RWPE1 (cell line): ENCODE results near the gene RAB3C.
"Not testable (repeated sequence)": the region's sequence is repeated elsewhere in the genome, so short reads cannot be mapped to it uniquely, and the experiment has no call there.

ENCODE experiments used
- CTCF ChIA-PET: fragments of 350-600 bp; sonication (Branson Sonifier 250); formaldehyde crosslinking; extraction: SDS; loops from one replicate; lab custom pipeline; 2021; lab: Yijun Ruan, JAX
- POLR2A ChIA-PET: fragments of 400-600 bp; formaldehyde crosslinking; extraction: SDS; loops from one replicate; lab custom pipeline; 2020; ENCODE audit warnings: antibody characterized with exemption; ENCODE audit not compliant: low non-redundant PET; lab: Yijun Ruan, JAX
- DNase-seq: peaks from one replicate; pipeline ENCODE4 v3.0.0; 2012; ENCODE audit warnings: low spot score
- H3K27ac ChIP-seq: fragments of 450-650 bp; 2 replicates; pipeline ENCODE4 v1.5.1; 2017
- TF ChIP-seq, protein P1 (sequence below): fragments of 450-650 bp; conservative IDR thresholded peaks from 2 replicates; pipeline ENCODE4 v1.5.1; 2017; ENCODE audit warnings: low read depth, mild to moderate bottlenecking

The RAB3C gene

DNA sequence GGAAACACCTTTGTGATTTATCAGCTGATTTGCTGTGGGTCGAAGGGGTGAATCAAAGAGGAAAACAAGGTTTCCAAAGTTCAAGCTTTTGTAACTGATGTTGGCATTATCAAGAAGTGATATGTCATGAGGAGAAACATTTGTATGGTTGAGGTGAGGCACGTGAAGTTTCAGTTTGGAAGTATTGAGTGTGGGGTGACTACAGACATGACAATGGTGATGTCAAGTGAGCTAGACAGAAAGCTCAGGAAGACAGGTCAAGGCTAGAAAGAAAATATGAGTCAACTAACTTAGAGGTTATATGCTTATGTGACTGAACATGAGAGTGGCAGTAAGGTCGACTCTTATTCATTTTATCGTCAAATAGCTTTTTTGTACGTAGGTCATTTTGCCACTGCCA lies 99.1 kb downstream of the RAB3C start:
- CTCF ChIA-PET: interaction anchor here (0.6 kb wide), 1 partner anchor 34 kb away, joined by 3 read pairs; no protein-coding TSS in a partner anchor
- TF ChIP-seq, protein P1, sequence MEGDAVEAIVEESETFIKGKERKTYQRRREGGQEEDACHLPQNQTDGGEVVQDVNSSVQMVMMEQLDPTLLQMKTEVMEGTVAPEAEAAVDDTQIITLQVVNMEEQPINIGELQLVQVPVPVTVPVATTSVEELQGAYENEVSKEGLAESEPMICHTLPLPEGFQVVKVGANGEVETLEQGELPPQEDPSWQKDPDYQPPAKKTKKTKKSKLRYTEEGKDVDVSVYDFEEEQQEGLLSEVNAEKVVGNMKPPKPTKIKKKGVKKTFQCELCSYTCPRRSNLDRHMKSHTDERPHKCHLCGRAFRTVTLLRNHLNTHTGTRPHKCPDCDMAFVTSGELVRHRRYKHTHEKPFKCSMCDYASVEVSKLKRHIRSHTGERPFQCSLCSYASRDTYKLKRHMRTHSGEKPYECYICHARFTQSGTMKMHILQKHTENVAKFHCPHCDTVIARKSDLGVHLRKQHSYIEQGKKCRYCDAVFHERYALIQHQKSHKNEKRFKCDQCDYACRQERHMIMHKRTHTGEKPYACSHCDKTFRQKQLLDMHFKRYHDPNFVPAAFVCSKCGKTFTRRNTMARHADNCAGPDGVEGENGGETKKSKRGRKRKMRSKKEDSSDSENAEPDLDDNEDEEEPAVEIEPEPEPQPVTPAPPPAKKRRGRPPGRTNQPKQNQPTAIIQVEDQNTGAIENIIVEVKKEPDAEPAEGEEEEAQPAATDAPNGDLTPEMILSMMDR: no peak
- no peak overlapping the region for H3K27ac ChIP-seq
- DNase-seq: no peak
- POLR2A ChIA-PET: no interaction called here

DNA sequence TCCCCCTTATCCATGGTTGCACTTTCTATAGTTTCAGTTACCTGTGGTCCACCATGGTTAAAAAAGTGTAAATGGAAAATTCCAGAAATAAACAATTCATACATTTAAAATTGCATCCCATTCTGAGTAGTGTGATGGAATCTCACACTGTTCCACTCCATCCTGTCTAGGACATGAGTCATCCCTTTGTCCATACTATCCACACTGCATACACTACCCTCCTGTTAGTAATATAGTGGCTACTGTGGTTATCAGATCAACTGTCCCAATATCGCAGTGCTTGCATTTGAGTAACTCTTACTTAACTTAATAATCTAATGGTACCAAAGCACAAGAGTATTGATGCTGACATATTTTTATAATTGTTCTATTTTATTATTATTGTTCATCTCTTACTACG lies 100.7 kb downstream of the RAB3C start:
- POLR2A ChIA-PET: no interaction called here
- TF ChIP-seq, protein P1: no peak
- CTCF ChIA-PET: no interaction called here
- DNase-seq: no peak
- H3K27ac ChIP-seq: no peak overlapping the region

DNA sequence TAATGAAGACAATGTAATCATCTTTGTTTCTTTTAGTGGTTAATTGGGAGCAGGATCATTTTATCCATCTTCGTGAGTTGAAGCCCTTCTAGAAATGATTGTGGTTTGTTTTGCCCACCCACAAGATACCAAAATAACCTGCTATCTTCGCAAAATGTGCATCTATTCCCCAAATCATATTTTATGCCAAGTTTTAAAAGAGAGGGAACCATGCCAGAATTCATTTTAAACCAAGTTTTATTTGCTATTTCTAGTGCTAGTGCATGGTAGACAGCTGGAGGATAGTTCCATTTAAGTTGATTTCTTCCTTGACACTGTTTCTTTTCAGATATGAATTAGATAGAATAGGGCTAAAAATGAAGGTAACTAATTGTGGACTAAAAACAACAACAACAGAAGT lies 104.2 kb downstream of the RAB3C start:
- DNase-seq: no peak
- POLR2A ChIA-PET: no interaction called here
- CTCF ChIA-PET: interaction anchor here (0.7 kb wide), 1 partner anchor 146 kb away, joined by 3 read pairs; no protein-coding TSS in a partner anchor

DNA sequence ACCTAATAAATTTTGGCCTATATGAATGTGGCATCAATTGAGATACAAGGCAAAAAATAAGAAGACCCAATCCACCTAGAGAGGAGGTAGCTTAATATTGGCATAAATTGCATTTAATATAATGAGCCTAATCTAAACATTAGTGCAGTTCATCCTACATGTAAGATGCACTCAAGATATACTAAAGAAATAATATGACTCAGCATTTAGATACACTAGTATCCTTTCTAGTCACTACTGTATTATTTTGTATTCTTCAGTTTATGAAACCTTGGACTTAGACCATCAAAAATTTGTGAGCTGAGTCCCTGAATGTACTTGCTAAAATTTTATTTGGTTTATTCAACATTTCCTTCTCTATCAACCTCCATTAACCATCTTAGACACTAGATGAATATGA lies 104.7 kb downstream of the RAB3C start:
- DNase-seq: no peak
- ChIA-PET CTCF (no interaction called here), POLR2A (no interaction called here)
- H3K27ac ChIP-seq: no peak overlapping the region
- TF ChIP-seq, protein P1: no peak

More for the DNA sequence above, 104.2 kb downstream of the RAB3C start:
- TF ChIP-seq, protein P1: no peak
- H3K27ac ChIP-seq: no peak overlapping the region

DNA sequence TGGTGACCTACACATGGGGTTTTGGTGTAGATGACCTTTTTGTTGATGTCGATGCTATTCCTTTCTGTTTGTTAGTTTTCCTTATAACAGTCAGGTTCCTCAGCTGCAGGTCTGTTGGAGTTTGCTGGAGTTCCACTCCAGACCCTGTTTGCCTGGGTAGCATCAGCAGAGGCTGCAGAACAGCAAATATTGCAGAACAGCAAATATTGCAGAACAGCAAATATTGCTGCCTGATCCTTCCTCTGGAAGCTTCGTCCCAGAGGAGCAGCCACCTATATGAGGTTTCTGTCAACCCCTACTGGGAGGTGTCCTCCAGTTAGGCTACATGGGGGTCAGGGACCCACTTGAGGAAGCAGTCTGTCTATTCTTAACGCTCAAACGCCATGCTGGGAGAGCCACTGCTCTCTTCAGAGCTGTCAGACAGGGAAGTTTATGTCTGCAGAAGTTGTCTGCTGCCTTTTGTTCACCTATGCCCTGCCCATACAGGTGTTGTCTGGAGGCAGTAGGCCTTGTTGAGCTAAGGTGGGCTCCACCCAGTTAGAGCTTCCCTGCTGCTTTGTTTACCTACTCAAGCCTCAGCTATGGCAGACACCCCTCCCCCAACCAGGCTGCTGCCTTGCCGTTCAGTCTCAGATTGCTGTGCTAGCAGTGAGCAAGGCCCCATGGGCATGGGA lies 116.3 kb downstream of the RAB3C start:
- CTCF ChIA-PET: interaction anchor here (0.7 kb wide), 1 partner anchor 18 kb away, joined by 3 read pairs; no protein-coding TSS in a partner anchor
- DNase-seq, H3K27ac ChIP-seq, POLR2A ChIA-PET: not testable (repeated sequence)

DNA sequence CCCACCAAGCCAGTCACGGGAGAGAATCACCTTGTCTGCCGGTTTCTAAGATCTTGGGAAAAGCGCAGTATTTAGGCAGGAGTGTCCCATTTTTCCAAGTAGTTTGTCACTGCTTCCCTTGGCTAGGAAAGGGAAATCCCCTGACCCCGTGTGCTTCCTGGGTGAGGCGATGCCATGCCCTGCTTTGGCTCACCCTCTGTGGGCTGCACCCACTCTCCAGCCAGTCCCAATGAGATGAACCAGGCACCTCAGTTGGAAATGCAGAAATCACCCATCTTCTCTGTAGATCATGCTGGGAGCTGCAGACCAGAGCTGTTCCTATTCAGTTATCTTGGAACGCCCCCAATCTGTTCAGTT lies 116.9 kb downstream of the RAB3C start:
- H3K27ac ChIP-seq: no peak overlapping the region
- POLR2A ChIA-PET: no interaction called here
- CTCF ChIA-PET: no interaction called here
- no peak for DNase-seq
- TF ChIP-seq, protein P1: no peak

DNA sequence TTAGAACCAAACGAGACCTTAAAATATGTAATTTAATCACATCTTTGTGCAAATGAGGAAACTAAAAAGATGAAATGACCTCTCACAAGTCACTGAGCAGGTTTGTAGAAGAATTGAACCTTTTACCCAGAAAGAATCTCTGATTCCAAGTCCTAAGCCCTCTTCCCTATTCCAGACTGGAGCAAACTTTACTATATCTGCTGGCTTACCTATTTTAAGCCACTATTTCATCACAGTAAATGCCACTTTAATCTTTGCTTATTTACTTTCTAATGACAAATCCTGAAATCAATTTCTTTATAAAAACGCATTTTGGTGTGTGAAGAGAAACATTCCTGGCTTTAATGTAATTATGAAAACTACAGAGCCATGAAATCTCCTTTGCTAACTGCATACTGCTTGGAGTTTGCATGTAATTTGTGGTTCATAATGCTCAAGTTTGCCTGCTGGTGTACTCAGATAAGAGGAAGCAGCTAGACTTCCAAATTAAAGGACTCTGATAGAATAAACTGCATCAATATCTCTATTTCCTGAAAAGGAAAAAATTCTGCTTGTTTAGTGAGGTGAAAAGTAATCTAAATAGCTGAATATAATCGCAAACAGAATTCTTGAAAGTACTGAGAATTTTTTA lies 121.2 kb downstream of the RAB3C start:
- ChIA-PET POLR2A (no interaction called here), CTCF (no interaction called here)
- DNase-seq: no peak

More for the DNA sequence above, 121.2 kb downstream of the RAB3C start:
- no peak overlapping the region for H3K27ac ChIP-seq
- TF ChIP-seq, protein P1: no peak
